Measurements from ENCODE around the gene FRS3. TPM values are rescaled to one million over a fixed set of nuclear protein-coding genes. Genes with fewer than 3 reads are reported as not detected.
"Not testable (repeated sequence)": the region's sequence is repeated elsewhere in the genome, so short reads cannot be mapped to it uniquely, and the experiment has no call there.

FRS3 gene
- total and polyA plus RNA-seq, 2 experiments from 2014 or later, result 1.4 to 8.4 TPM

DNA sequence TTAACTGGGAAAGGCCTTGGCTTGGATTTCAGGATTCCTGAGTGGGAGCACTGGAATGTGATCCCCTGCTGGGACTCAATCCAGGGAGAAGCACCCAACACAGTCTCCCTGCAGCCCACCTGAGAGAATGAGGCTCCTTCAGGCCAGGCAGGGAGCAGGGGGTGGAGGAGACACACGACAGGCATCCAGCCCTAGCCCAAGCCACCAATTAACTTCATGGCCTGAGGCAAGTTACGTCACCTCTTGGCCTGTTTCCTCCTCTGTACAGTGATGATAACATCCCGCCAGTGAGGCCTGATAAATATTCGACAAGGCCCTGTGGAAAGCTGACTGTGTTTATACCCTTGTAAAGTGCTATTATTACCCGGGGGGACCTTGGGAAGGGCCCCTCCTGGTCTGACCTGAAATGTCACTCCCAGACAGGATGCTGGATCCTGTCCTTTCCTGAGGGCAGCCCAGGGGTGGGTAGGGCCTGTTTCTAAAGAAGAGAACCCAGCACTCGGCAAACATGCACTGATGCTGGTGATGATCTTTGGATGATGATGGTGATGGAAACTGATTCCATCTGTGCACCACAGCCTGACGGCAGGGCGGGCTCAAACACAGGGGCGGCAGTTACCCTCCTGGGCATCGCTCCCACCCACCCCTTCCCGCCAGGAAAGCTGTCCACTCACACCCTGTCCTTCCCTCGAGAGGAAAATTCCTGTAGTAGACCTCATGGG is 12.4 kb downstream of the FRS3 start:
- H3K9me2 ChIP-seq (replicated peaks; ENCODE audit: insufficient read depth), result no peaks in the 10 kb centered on the region
- H3K79me2 ChIP-seq, result no peaks in the 10 kb centered on the region
- no peaks in the 10 kb centered on the region for H3K27me3 ChIP-seq
- H4K20me1 ChIP-seq (ENCODE audit: insufficient read depth, poor library complexity, severe bottlenecking), result no peaks in the 10 kb centered on the region
- DNase-seq (ENCODE audit: low spot score), result peak; percentile 72
- H2AFZ ChIP-seq, result no peak overlapping the region
- H3K36me3 ChIP-seq (replicated peaks; ENCODE audit: insufficient read depth, low read depth), result no peaks in the 10 kb centered on the region
- no peak overlapping the region for H3K4me2 ChIP-seq
- TF ChIP-seq CTCF (IDR thresholded peaks at IDR 0.05; ENCODE audit: poor library complexity) (no peak), EZH2phosphoT487 (IDR thresholded peaks at IDR 0.05; ENCODE audit: low read depth, severe bottlenecking, unreplicated experiment) (no peak), EZH2 (IDR thresholded peaks at IDR 0.05; ENCODE audit: borderline replicate concordance) (no peak)
- H3K4me3 ChIP-seq, result no peak overlapping the region
- peaks cover 27% of the 10 kb centered on the region for H3K4me1 ChIP-seq (ENCODE audit: insufficient read depth)
- peak overlapping the region; percentile 91 for H3K27ac ChIP-seq
- H3K9me3 ChIP-seq (ENCODE audit: low read depth), result no peaks in the 10 kb centered on the region
- 41% methylated on average over 12 of the region's 12 CpGs for WGBS (ENCODE audit: low lambda C conversion rate, missing lambda C conversion rate)

DNA sequence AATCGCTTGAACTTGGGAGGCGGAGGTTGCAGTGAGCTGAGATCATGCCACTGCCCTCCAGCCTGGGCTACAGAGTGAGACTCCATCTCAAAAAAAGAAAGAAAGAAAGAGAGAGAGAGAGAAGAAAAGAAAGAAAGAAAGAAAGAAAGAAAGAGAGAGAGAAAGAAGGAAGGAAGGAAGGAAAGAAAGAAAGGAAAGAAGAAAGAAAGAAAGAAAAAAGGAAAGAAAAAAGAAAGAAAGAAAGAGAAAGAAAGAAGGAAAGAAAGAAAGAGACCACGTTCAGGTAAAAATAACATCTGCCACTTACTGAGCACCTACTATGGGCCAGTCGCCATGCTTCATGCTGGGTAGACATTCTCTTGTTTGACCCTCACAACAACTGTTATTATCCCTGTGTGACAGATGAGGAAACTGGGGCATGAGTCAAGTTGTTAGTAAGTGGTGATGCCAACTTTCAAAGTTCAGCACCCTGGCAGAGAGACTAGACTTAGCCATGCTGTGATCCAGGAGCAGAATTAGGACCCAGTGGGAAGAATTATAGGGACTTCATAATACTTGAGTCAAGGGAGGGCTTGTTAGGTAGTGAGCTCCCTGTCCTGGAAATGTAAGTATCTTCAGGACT is 13.5 kb downstream of the FRS3 start:
- peaks cover 27% of the 10 kb centered on the region for H3K4me1 ChIP-seq (ENCODE audit: insufficient read depth)
- not testable (repeated sequence) for H3K27ac ChIP-seq; H3K9me2 ChIP-seq (replicated peaks; ENCODE audit: insufficient read depth); H3K27me3 ChIP-seq; H4K20me1 ChIP-seq (ENCODE audit: insufficient read depth, poor library complexity, severe bottlenecking); H3K4me2 ChIP-seq; DNase-seq (ENCODE audit: low spot score); H2AFZ ChIP-seq; H3K9me3 ChIP-seq (ENCODE audit: low read depth); H3K79me2 ChIP-seq; H3K36me3 ChIP-seq (replicated peaks; ENCODE audit: insufficient read depth, low read depth); H3K4me3 ChIP-seq
- 93% methylated on average over 4 of the region's 4 CpGs for WGBS (ENCODE audit: low lambda C conversion rate, missing lambda C conversion rate)

DNA sequence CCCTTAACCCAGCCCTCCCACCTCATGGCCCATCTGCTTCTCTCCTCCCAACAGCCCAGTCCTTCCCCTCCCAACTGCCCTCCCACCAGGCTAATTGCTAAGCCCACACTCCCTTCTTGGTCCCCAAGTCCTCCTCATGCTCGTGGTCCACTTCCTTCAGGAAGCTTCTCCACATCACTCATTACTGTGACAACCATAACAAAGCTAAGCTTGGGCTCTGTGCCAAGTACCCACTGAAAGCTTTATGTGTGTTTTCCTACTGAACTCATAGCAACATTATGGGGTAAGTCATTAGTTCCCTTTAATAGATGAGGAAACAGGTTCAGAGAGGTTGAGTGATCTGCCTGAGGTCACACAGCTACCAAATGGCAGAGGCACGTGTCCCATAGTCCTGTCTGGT is 16.2 kb downstream of the FRS3 start:
- no peak overlapping the region for H2AFZ ChIP-seq
- no peaks in the 10 kb centered on the region for H3K9me2 ChIP-seq (replicated peaks; ENCODE audit: insufficient read depth)
- H3K79me2 ChIP-seq, result no peaks in the 10 kb centered on the region
- no peak overlapping the region for H3K27ac ChIP-seq
- H3K4me2 ChIP-seq, result no peak overlapping the region
- no peaks in the 10 kb centered on the region for H4K20me1 ChIP-seq (ENCODE audit: insufficient read depth, poor library complexity, severe bottlenecking)
- 63% methylated on average over 2 of the region's 2 CpGs for WGBS (ENCODE audit: low lambda C conversion rate, missing lambda C conversion rate)
- TF ChIP-seq EZH2phosphoT487 (IDR thresholded peaks at IDR 0.05; ENCODE audit: low read depth, severe bottlenecking, unreplicated experiment) (no peak), CTCF (IDR thresholded peaks at IDR 0.05; ENCODE audit: poor library complexity) (no peak), EZH2 (IDR thresholded peaks at IDR 0.05; ENCODE audit: borderline replicate concordance) (no peak)
- peaks cover 19% of the 10 kb centered on the region for H3K4me1 ChIP-seq (ENCODE audit: insufficient read depth)
- no peak for DNase-seq (ENCODE audit: low spot score)
- no peaks in the 10 kb centered on the region for H3K9me3 ChIP-seq (ENCODE audit: low read depth)
- no peaks in the 10 kb centered on the region for H3K27me3 ChIP-seq
- no peaks in the 10 kb centered on the region for H3K36me3 ChIP-seq (replicated peaks; ENCODE audit: insufficient read depth, low read depth)
- no peak overlapping the region for H3K4me3 ChIP-seq

GRCh38 chr6:41759905-41760579 is 19.7 kb downstream of the FRS3 start:
- H3K27ac ChIP-seq, result no peak overlapping the region
- WGBS (ENCODE audit: low lambda C conversion rate, missing lambda C conversion rate), result 71% methylated on average over 2 of the region's 2 CpGs

More at GRCh38 chr6:41759905-41760579, 19.7 kb downstream of the FRS3 start:
- Histone ChIP-seq H3K9me2 (replicated peaks; ENCODE audit: insufficient read depth) (no peaks in the 10 kb centered on the region), H3K4me2 (no peak overlapping the region), H3K9me3 (ENCODE audit: low read depth) (no peaks in the 10 kb centered on the region), H3K79me2 (no peaks in the 10 kb centered on the region), H4K20me1 (ENCODE audit: insufficient read depth, poor library complexity, severe bottlenecking) (no peaks in the 10 kb centered on the region), H3K4me1 (ENCODE audit: insufficient read depth) (no peaks in the 10 kb centered on the region), H3K36me3 (replicated peaks; ENCODE audit: insufficient read depth, low read depth) (no peaks in the 10 kb centered on the region), H2AFZ (no peak overlapping the region), H3K27me3 (no peaks in the 10 kb centered on the region), H3K4me3 (no peak overlapping the region)
- DNase-seq (ENCODE audit: low spot score), result no peak
- TF ChIP-seq EZH2phosphoT487 (IDR thresholded peaks at IDR 0.05; ENCODE audit: low read depth, severe bottlenecking, unreplicated experiment) (no peak), EZH2 (IDR thresholded peaks at IDR 0.05; ENCODE audit: borderline replicate concordance) (no peak), CTCF (IDR thresholded peaks at IDR 0.05; ENCODE audit: poor library complexity) (no peak)

Data from hepatocyte (in vitro differentiated cells).